ENCODE results near the gene RAE1.

The RAE1 gene

GRCh38 chr20:57351042-57351783 lies at the start of gene RAE1:
TSS of gene RAE1 (plus strand) at chr20:57351255. CDS start at chr20:57354039, 2,784 bp downstream.
- DNase-seq (ENCODE audit: low read depth in 2 of 2), result peak; percentile 83 to 89

- no peak for DNase-seq (ENCODE audit: low read depth in 2 of 2)
Observed at GRCh38 chr20:57306747-57307146, 44.3 kb upstream of the RAE1 start.

GRCh38 chr20:57308451-57309271 lies 42.4 kb upstream of the RAE1 start:
- no peak for DNase-seq (ENCODE audit: low read depth in 2 of 2)

- DNase-seq (ENCODE audit: low read depth in 2 of 2), result no peak
Observed at GRCh38 chr20:57309544-57310115, 41.4 kb upstream of the RAE1 start.

GRCh38 chr20:57310821-57311514 lies 40.1 kb upstream of the RAE1 start:
- no peak for DNase-seq (ENCODE audit: low read depth in 2 of 2)

GRCh38 chr20:57312138-57312537 lies 38.9 kb upstream of the RAE1 start:
- DNase-seq (ENCODE audit: low read depth in 2 of 2), result no peak

GRCh38 chr20:57313230-57313629 lies 37.8 kb upstream of the RAE1 start:
- no peak for DNase-seq (ENCODE audit: low read depth in 2 of 2)

- no peak for DNase-seq (ENCODE audit: low read depth in 2 of 2)
Observed at GRCh38 chr20:57313951-57314350, 37.1 kb upstream of the RAE1 start.

- no peak for DNase-seq (ENCODE audit: low read depth in 2 of 2)
Observed at GRCh38 chr20:57315083-57315975, 35.7 kb upstream of the RAE1 start.

GRCh38 chr20:57315976-57316480 lies 35.0 kb upstream of the RAE1 start:
- DNase-seq (ENCODE audit: low read depth in 2 of 2), result no peak

GRCh38 chr20:57316795-57317201 lies 34.3 kb upstream of the RAE1 start:
- no peak for DNase-seq (ENCODE audit: low read depth in 2 of 2)

- no peak for DNase-seq (ENCODE audit: low read depth in 2 of 2)
Observed at GRCh38 chr20:57317316-57317788, 33.7 kb upstream of the RAE1 start.

- no peak for DNase-seq (ENCODE audit: low read depth in 2 of 2)
Observed at GRCh38 chr20:57317789-57318371, 33.2 kb upstream of the RAE1 start.

- no peak for DNase-seq (ENCODE audit: low read depth in 2 of 2)
Observed at GRCh38 chr20:57319584-57319983, 31.5 kb upstream of the RAE1 start.

GRCh38 chr20:57320358-57320757 lies 30.7 kb upstream of the RAE1 start:
- DNase-seq (ENCODE audit: low read depth in 2 of 2), result no peak

- no peak for DNase-seq (ENCODE audit: low read depth in 2 of 2)
Observed at GRCh38 chr20:57321142-57321541, 29.9 kb upstream of the RAE1 start.

- no peak for DNase-seq (ENCODE audit: low read depth in 2 of 2)
Observed at GRCh38 chr20:57322476-57322875, 28.6 kb upstream of the RAE1 start.

- DNase-seq (ENCODE audit: low read depth in 2 of 2), result no peak
Observed at GRCh38 chr20:57323034-57323433, 28.0 kb upstream of the RAE1 start.

GRCh38 chr20:57325632-57326356 lies 25.3 kb upstream of the RAE1 start:
- DNase-seq (ENCODE audit: low read depth in 2 of 2), result no peak

Data from stimulated activated CD4-positive, alpha-beta T cell treated with anti-CD3 and anti-CD28 coated beads, Interleukin-4, amount 100 ng/mL, for 48 hours (primary cell).